HCT116 (cell line): ENCODE measurements around the gene FRAS1. TPM values are rescaled to one million over a fixed set of nuclear protein-coding genes. Genes with fewer than 3 reads are reported as not detected.

Experiments
- ATAC-seq: fragments of 200-7000 bp; cut with Tn5 transposase; 2 replicates; pipeline ENCODE4 v1.9.1; 2020; ENCODE audit warnings: mild to moderate bottlenecking, moderate library complexity
- BruUV-seq: library from RNA; stranded (reverse); fragments of 400-500 nt; replicated peaks from 2 replicates; lab custom pipeline; 2021; lab: Mats Ljungman, UMichigan
- CTCF ChIA-PET: fragments of 300-600 bp; sonication (Branson Sonifier 250); formaldehyde crosslinking; loops from one replicate; lab custom pipeline; 2021; ENCODE audit warnings: antibody characterized with exemption; lab: Charles Lee
- POLR2A ChIA-PET: fragments of 300-600, 350-600 bp; sonication (Branson Sonifier 250); formaldehyde crosslinking; loops from one replicate; lab custom pipeline; 2021; ENCODE audit warnings: antibody characterized with exemption; lab: Charles Lee
- RAD21 ChIA-PET, 2 experiments: fragments of 300-600 bp; sonication (Branson Sonifier 250); formaldehyde crosslinking; loops; one replicate each; lab custom pipeline; 2023; ENCODE audit warnings: low total read pairs in 2 of 2; ENCODE audit not compliant: uncharacterized antibody in 2 of 2, unreplicated experiment in 2 of 2, low non-redundant PET in 1 of 2; lab: Charles Lee
- DNase-seq: peaks from one replicate; pipeline ENCODE4 v3.0.0-alpha.2; 2010; ENCODE audit warnings: low read depth, low spot score
- H2AFZ ChIP-seq: fragments of 200-600 bp; shearing (Covaris generic), sonication (generic); 2 replicates; pipeline ENCODE4 v1.6.1; 2017; ENCODE audit warnings: low read depth, mixed run types, mixed read lengths, antibody characterized with exemption, low read length; ENCODE audit not compliant: poor library complexity, severe bottlenecking
- H3K27ac ChIP-seq: 2 replicates; pipeline ENCODE4 v1.5.1; 2012; ENCODE audit warnings: low read depth, low read length
- H3K27me3 ChIP-seq: fragments of 200-600 bp; sonication (generic); 2 replicates; pipeline ENCODE4 v1.6.1; 2016; ENCODE audit warnings: mixed run types, low read length, mixed read lengths; ENCODE audit not compliant: insufficient read depth
- H3K36me3 ChIP-seq, 2 experiments: fragments of 200-500 bp in 1 of 2; fragments of 200-600 bp in 1 of 2; sonication (Bioruptor generic) in 1 of 2; sonication (generic) in 1 of 2; 2 replicates each; pipeline versions ENCODE4 v1.5.1 to v1.6.1; 2014 to 2016; ENCODE audit warnings: low read length in 2 of 2, inconsistent platforms in 1 of 2, mixed read lengths in 1 of 2, mixed run types in 1 of 2; ENCODE audit not compliant: insufficient read depth in 2 of 2, control insufficient read depth in 1 of 2
- H3K4me1 ChIP-seq, 2 experiments: fragments of 200-600 bp in 1 of 2; sonication (generic) in 1 of 2; 2 replicates each; pipeline versions ENCODE4 v1.5.1 to v1.6.1; 2012 to 2017; ENCODE audit warnings: low read length in 2 of 2, inconsistent platforms in 1 of 2, mild to moderate bottlenecking in 1 of 2, mixed read lengths in 1 of 2, mixed run types in 1 of 2, moderate library complexity in 1 of 2; ENCODE audit not compliant: insufficient read depth in 2 of 2, control insufficient read depth in 1 of 2
- H3K4me2 ChIP-seq: fragments of 200-600 bp; sonication (generic); 2 replicates; pipeline ENCODE4 v1.6.1; 2017; ENCODE audit warnings: mixed run types, low read length, mixed read lengths
- H3K4me3 ChIP-seq, 2 experiments: fragments of 200-600 bp in 1 of 2; sonication (generic) in 1 of 2; replicated peaks in 1 of 2; 2 replicates each; pipeline ENCODE4 v1.5.1; 2011 to 2016; ENCODE audit warnings: low read length in 2 of 2, control low read depth in 1 of 2, low read depth in 1 of 2, mild to moderate bottlenecking in 1 of 2, mixed read lengths in 1 of 2, mixed run types in 1 of 2
- H3K79me2 ChIP-seq: fragments of 200-600 bp; sonication (generic); 2 replicates; pipeline ENCODE4 v1.6.1; 2017; ENCODE audit warnings: mild to moderate bottlenecking, mixed run types, low read length, moderate library complexity, mixed read lengths; ENCODE audit not compliant: insufficient read depth
- H3K9ac ChIP-seq: fragments of 200-600 bp; sonication (generic); 2 replicates; pipeline ENCODE4 v1.6.1; 2016; ENCODE audit warnings: low read length, mixed read lengths
- H3K9me2 ChIP-seq: fragments of 200-600 bp; sonication (generic), shearing (Covaris generic); 2 replicates; pipeline ENCODE4 v1.6.1; 2017; ENCODE audit warnings: mixed run types, mild to moderate bottlenecking, moderate library complexity; ENCODE audit not compliant: insufficient read depth
- H3K9me3 ChIP-seq, 2 experiments: fragments of 200-500 bp in 1 of 2; fragments of 200-600 bp in 1 of 2; sonication (Bioruptor generic) in 1 of 2; sonication (generic) in 1 of 2; 2 replicates each; pipeline ENCODE4 v1.6.1; 2014 to 2017; ENCODE audit warnings: low read length in 2 of 2, mixed read lengths in 2 of 2, inconsistent platforms in 1 of 2, low read depth in 1 of 2, mild to moderate bottlenecking in 1 of 2, mixed run types in 1 of 2, moderate library complexity in 1 of 2; ENCODE audit not compliant: control insufficient read depth in 1 of 2, insufficient read depth in 1 of 2
- H4K20me1 ChIP-seq: fragments of 200-600 bp; sonication (generic), shearing (Covaris generic); 2 replicates; pipeline ENCODE4 v1.6.1; 2017; ENCODE audit warnings: mixed run types, mild to moderate bottlenecking, moderate library complexity; ENCODE audit not compliant: insufficient read depth
- CBX3 ChIP-seq: IDR thresholded peaks from 2 replicates; pipeline ENCODE4 v1.6.1; 2012; ENCODE audit warnings: low read depth
- CEBPB ChIP-seq: IDR thresholded peaks from 2 replicates; pipeline ENCODE4 v1.6.1; 2012; ENCODE audit warnings: low read depth
- EGR1 ChIP-seq: IDR thresholded peaks from 2 replicates; pipeline ENCODE4 v1.6.1; 2012; ENCODE audit warnings: low read depth
- ELF1 ChIP-seq: IDR thresholded peaks from 2 replicates; pipeline ENCODE4 v1.6.1; 2012; ENCODE audit warnings: low read depth, borderline replicate concordance
- EZH2 ChIP-seq: fragments of 200-600 bp; sonication (generic); IDR thresholded peaks from 2 replicates; pipeline ENCODE4 v1.6.1; 2017; ENCODE audit warnings: antibody characterized with exemption, mixed run types
- FOSL1 ChIP-seq: IDR thresholded peaks from 2 replicates; pipeline ENCODE4 v1.6.1; 2012; ENCODE audit warnings: low read depth
- MAX ChIP-seq: IDR thresholded peaks from 2 replicates; pipeline ENCODE4 v1.6.1; 2012
- POLR2A ChIP-seq: IDR thresholded peaks from 2 replicates; pipeline ENCODE4 v1.7.0; 2011; ENCODE audit warnings: borderline replicate concordance; ENCODE audit not compliant: insufficient read depth, insufficient read length; ENCODE audit errors: extremely low read depth
- POLR2AphosphoS5 ChIP-seq: IDR thresholded peaks from 2 replicates; pipeline ENCODE4 v1.6.1; 2011; ENCODE audit warnings: mild to moderate bottlenecking, low read depth, low read length, moderate library complexity
- RAD21 ChIP-seq: IDR thresholded peaks from 2 replicates; pipeline ENCODE4 v1.6.1; 2012; ENCODE audit warnings: low read depth, mild to moderate bottlenecking
- SIN3A ChIP-seq: IDR thresholded peaks from 2 replicates; pipeline ENCODE4 v1.6.1; 2012; ENCODE audit warnings: low read depth
- SP1 ChIP-seq: IDR thresholded peaks from 2 replicates; pipeline ENCODE4 v1.6.1; 2012; ENCODE audit warnings: low read depth
- SRF ChIP-seq: IDR thresholded peaks from 2 replicates; pipeline ENCODE4 v1.6.1; 2012; ENCODE audit warnings: low read depth
- TCF7L2 ChIP-seq: IDR thresholded peaks from 2 replicates; pipeline ENCODE4 v1.7.0; 2011; ENCODE audit warnings: borderline replicate concordance, inconsistent platforms; ENCODE audit not compliant: insufficient read depth, insufficient read length; ENCODE audit errors: extremely low read depth
- ZFX ChIP-seq: fragments of 450-650 bp; IDR thresholded peaks from 2 replicates; pipeline ENCODE4 v1.6.1; 2017
- ZNF274 ChIP-seq: fragments of 200-500 bp; sonication (Bioruptor generic); IDR thresholded peaks from 2 replicates; pipeline ENCODE4 v1.6.1; 2014; ENCODE audit warnings: mild to moderate bottlenecking, low read depth, low read length, inconsistent platforms
- intact Hi-C: fragments of 100-400 bp; cut with micrococcal nuclease; formaldehyde crosslinking; loops from 2 replicates; pipeline ENCODE4 v1.10.0; 2022
- total RNA-seq: library from RNA; stranded (reverse); gene quantifications from one replicate; pipeline ENCODE4 v1.2.1, GENCODE V29; 2021; ENCODE audit not compliant: unreplicated experiment
- TF ChIP-seq, protein P1 (sequence below): IDR thresholded peaks from 2 replicates; pipeline ENCODE4 v1.6.1; 2011; ENCODE audit warnings: mild to moderate bottlenecking, low read length, moderate library complexity; ENCODE audit not compliant: insufficient replicate concordance; ENCODE audit errors: extremely low read depth
- TF ChIP-seq, protein P2 (sequence below): IDR thresholded peaks from 2 replicates; pipeline ENCODE4 v1.6.1; 2012
- TF ChIP-seq, protein P3 (sequence below): IDR thresholded peaks from 2 replicates; pipeline ENCODE4 v1.6.1; 2012; ENCODE audit warnings: low read depth

FRAS1 gene
- total RNA-seq, 1 experiment from 2014 or later = 33.5 TPM

DNA sequence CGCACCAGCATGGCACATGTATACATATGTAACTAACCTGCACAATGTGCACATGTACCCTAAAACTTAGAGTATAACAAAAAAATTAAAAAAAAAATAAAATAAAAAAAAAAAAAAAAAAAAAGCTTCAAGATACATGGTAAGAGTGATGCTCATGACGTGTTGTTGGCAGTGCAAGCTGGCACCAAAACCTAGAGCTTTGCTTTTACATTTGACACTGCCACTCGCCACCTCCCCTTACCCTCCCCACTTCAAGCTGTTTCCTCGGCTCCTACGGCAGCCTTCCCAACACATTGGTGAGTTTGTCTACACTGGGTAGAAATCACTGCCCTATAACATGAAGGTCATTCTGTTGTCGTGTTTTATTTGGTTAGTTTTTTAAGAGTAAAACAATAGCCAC, 296.8 kb downstream of the FRAS1 start:
- RAD21 ChIA-PET = no interaction called here
- Histone ChIP-seq H3K9ac (no peak overlapping the region), H3K27me3 (no peaks in the 10 kb centered on the region), H2AFZ (no peak overlapping the region), H3K36me3 (no peaks in the 10 kb centered on the region), H3K9me2 (no peaks in the 10 kb centered on the region), H3K4me2 (no peak overlapping the region), H4K20me1 (no peaks in the 10 kb centered on the region), H3K4me3 (no peak overlapping the region), H3K27ac (no peak overlapping the region), H3K79me2 (no peaks in the 10 kb centered on the region), H3K9me3 (no peaks in the 10 kb centered on the region), H3K4me1 (no peaks in the 10 kb centered on the region)
- CTCF ChIA-PET = no interaction called here
- ATAC-seq (no peak), DNase-seq (no peak)
- TF ChIP-seq SP1 (no peak), EZH2 (no peak), TCF7L2 (no peak), ZNF274 (no peak), POLR2A (no peak), MAX (no peak), POLR2AphosphoS5 (no peak), CEBPB (no peak), EGR1 (no peak), ELF1 (no peak), CBX3 (no peak), SIN3A (no peak), RAD21 (no peak), SRF (no peak), ZFX (no peak), FOSL1 (no peak)
- TF ChIP-seq, protein P1, sequence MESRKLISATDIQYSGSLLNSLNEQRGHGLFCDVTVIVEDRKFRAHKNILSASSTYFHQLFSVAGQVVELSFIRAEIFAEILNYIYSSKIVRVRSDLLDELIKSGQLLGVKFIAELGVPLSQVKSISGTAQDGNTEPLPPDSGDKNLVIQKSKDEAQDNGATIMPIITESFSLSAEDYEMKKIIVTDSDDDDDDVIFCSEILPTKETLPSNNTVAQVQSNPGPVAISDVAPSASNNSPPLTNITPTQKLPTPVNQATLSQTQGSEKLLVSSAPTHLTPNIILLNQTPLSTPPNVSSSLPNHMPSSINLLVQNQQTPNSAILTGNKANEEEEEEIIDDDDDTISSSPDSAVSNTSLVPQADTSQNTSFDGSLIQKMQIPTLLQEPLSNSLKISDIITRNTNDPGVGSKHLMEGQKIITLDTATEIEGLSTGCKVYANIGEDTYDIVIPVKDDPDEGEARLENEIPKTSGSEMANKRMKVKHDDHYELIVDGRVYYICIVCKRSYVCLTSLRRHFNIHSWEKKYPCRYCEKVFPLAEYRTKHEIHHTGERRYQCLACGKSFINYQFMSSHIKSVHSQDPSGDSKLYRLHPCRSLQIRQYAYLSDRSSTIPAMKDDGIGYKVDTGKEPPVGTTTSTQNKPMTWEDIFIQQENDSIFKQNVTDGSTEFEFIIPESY = no peak
- TF ChIP-seq, protein P2, sequence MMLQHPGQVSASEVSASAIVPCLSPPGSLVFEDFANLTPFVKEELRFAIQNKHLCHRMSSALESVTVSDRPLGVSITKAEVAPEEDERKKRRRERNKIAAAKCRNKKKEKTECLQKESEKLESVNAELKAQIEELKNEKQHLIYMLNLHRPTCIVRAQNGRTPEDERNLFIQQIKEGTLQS = no peak
- TF ChIP-seq, protein P3, sequence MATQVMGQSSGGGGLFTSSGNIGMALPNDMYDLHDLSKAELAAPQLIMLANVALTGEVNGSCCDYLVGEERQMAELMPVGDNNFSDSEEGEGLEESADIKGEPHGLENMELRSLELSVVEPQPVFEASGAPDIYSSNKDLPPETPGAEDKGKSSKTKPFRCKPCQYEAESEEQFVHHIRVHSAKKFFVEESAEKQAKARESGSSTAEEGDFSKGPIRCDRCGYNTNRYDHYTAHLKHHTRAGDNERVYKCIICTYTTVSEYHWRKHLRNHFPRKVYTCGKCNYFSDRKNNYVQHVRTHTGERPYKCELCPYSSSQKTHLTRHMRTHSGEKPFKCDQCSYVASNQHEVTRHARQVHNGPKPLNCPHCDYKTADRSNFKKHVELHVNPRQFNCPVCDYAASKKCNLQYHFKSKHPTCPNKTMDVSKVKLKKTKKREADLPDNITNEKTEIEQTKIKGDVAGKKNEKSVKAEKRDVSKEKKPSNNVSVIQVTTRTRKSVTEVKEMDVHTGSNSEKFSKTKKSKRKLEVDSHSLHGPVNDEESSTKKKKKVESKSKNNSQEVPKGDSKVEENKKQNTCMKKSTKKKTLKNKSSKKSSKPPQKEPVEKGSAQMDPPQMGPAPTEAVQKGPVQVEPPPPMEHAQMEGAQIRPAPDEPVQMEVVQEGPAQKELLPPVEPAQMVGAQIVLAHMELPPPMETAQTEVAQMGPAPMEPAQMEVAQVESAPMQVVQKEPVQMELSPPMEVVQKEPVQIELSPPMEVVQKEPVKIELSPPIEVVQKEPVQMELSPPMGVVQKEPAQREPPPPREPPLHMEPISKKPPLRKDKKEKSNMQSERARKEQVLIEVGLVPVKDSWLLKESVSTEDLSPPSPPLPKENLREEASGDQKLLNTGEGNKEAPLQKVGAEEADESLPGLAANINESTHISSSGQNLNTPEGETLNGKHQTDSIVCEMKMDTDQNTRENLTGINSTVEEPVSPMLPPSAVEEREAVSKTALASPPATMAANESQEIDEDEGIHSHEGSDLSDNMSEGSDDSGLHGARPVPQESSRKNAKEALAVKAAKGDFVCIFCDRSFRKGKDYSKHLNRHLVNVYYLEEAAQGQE = no peak
- POLR2A ChIA-PET = interaction anchor here (1.6 kb wide), 1 partner anchor 9 kb away, joined by 4 read pairs; no protein-coding TSS in a partner anchor
- intact Hi-C loops = no loop called here
- BruUV-seq = no TSS peak
